ENCODE measurements around the gene FEM1C.

Gene FEM1C

GRCh38 chr5:115579216-115579615 is 34.6 kb upstream of the FEM1C start:
- H3K4me3 ChIP-seq (ENCODE audit: low read length in 2 of 2), result no peak overlapping the region
- H3K9ac ChIP-seq (ENCODE audit: low read depth in 1 of 2, low read length in 2 of 2), result no peak overlapping the region
- no peak overlapping the region for H3K27ac ChIP-seq (ENCODE audit: low read depth in 2 of 2, low read length in 2 of 2)
- no peaks in the 10 kb centered on the region for H3K4me1 ChIP-seq (ENCODE audit: control insufficient read depth in 2 of 2, insufficient read depth in 2 of 2, low read length in 2 of 2)
- no peaks in the 10 kb centered on the region for H3K9me3 ChIP-seq (ENCODE audit: control insufficient read depth in 2 of 2, low read length in 2 of 2)
- no peaks in the 10 kb centered on the region for H3K36me3 ChIP-seq (ENCODE audit: control insufficient read depth in 2 of 2, insufficient read depth in 2 of 2, low read length in 2 of 2)
- H3K27me3 ChIP-seq (ENCODE audit: control insufficient read depth in 2 of 2, insufficient read depth in 2 of 2, low read length in 2 of 2), result no peaks in the 10 kb centered on the region

GRCh38 chr5:115578657-115579056 is 34.1 kb upstream of the FEM1C start:
- Histone ChIP-seq H3K27me3 (ENCODE audit: control insufficient read depth in 2 of 2, insufficient read depth in 2 of 2, low read length in 2 of 2) (no peaks in the 10 kb centered on the region), H3K27ac (ENCODE audit: low read depth in 2 of 2, low read length in 2 of 2) (no peak overlapping the region), H3K4me1 (ENCODE audit: control insufficient read depth in 2 of 2, insufficient read depth in 2 of 2, low read length in 2 of 2) (no peaks in the 10 kb centered on the region), H3K9me3 (ENCODE audit: control insufficient read depth in 2 of 2, low read length in 2 of 2) (no peaks in the 10 kb centered on the region), H3K4me3 (ENCODE audit: low read length in 2 of 2) (no peak overlapping the region), H3K9ac (ENCODE audit: low read depth in 1 of 2, low read length in 2 of 2) (no peak overlapping the region), H3K36me3 (ENCODE audit: control insufficient read depth in 2 of 2, insufficient read depth in 2 of 2, low read length in 2 of 2) (no peaks in the 10 kb centered on the region)

DNA sequence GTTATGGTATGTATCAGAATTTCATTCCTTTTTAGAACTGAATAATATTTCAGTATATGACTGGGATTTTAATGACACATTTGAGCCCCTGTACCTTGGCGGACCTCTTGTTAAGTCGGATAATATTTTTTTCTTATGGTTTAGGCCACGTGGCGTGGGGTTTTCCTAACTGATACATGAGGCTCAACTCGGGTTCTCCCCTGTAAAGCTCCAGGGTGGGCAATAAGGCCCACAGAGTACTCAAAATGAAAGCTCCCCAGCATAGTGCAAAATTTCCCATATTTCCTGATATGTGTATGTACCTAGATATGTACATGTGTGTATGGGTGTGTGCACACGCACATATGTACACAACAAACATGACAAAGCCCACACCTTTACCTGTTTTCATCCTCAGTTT is 33.2 kb upstream of the FEM1C start:
- no peaks in the 10 kb centered on the region for H3K27me3 ChIP-seq (ENCODE audit: control insufficient read depth in 2 of 2, insufficient read depth in 2 of 2, low read length in 2 of 2)
- no peaks in the 10 kb centered on the region for H3K9me3 ChIP-seq (ENCODE audit: control insufficient read depth in 2 of 2, low read length in 2 of 2)
- H3K4me1 ChIP-seq (ENCODE audit: control insufficient read depth in 2 of 2, insufficient read depth in 2 of 2, low read length in 2 of 2), result no peaks in the 10 kb centered on the region
- no peak overlapping the region for H3K27ac ChIP-seq (ENCODE audit: low read depth in 2 of 2, low read length in 2 of 2)
- H3K36me3 ChIP-seq (ENCODE audit: control insufficient read depth in 2 of 2, insufficient read depth in 2 of 2, low read length in 2 of 2), result no peaks in the 10 kb centered on the region
- H3K9ac ChIP-seq (ENCODE audit: low read depth in 1 of 2, low read length in 2 of 2), result no peak overlapping the region
- no peak overlapping the region for H3K4me3 ChIP-seq (ENCODE audit: low read length in 2 of 2)

DNA sequence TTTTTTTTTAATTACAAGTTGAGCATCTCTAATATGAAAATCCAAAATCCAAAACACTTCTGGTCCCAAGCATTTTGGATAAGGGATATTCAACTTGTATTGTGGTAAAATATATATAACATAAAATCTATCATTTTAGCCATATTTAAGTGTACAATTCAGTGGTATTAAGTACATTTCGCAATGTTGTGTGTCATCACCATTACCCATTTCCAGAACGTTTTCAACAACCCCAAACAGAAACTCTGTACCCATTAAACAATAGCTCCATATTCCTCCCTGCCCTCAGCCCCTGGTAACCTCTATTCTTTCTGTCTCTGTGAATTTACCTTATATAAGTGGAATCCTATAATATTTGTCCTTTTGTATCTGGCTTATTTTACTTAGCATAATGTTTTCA is 32.8 kb upstream of the FEM1C start:
- Histone ChIP-seq H3K9me3 (ENCODE audit: control insufficient read depth in 2 of 2, low read length in 2 of 2) (no peaks in the 10 kb centered on the region), H3K27ac (ENCODE audit: low read depth in 2 of 2, low read length in 2 of 2) (no peak overlapping the region), H3K27me3 (ENCODE audit: control insufficient read depth in 2 of 2, insufficient read depth in 2 of 2, low read length in 2 of 2) (no peaks in the 10 kb centered on the region), H3K4me1 (ENCODE audit: control insufficient read depth in 2 of 2, insufficient read depth in 2 of 2, low read length in 2 of 2) (no peaks in the 10 kb centered on the region), H3K36me3 (ENCODE audit: control insufficient read depth in 2 of 2, insufficient read depth in 2 of 2, low read length in 2 of 2) (no peaks in the 10 kb centered on the region), H3K9ac (ENCODE audit: low read depth in 1 of 2, low read length in 2 of 2) (no peak overlapping the region), H3K4me3 (ENCODE audit: low read length in 2 of 2) (no peak overlapping the region)

DNA sequence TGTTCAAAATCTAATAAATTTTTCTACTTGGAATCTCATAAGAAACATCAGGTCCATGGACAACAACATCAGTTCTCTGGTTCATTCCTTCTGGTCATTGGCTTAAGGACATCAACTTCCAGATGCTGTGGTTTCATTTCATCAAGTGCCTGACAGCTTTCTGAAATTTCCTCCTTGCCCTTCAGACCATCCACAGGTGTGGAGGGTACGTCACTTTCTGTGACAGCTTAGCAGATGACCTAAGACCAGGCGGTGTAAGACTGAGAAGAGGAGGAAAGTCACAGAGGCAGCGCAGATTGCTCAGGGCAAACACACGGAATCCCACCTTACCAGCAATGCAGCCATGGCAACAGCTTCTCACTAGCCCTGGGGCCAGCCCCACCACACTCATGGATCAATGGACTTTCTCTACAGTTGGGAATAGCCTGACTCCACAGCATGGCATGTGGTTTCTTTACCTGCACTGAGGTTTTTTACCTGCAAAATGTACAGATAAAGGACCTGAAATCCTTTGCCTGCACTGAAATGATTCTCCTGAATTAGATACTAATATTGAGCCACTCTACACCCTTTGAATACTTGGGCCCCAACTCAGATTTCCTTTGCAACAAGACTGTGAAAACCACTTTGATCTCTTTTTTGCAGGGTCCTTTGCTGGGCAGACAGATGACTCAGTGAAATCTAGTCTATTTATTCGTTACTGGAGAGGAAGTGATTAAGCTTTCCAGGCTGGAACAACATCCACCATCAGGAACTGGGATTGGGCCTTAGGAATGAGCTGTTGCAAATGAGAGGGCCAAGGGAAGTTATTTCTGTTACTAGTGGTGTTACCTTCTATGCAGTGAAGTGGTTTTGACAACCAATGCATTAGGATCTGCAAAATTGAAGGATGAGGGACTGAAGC is 30.8 kb upstream of the FEM1C start:
- H3K27me3 ChIP-seq (ENCODE audit: control insufficient read depth in 2 of 2, insufficient read depth in 2 of 2, low read length in 2 of 2), result no peaks in the 10 kb centered on the region
- H3K4me3 ChIP-seq (ENCODE audit: low read length in 2 of 2), result no peak overlapping the region
- no peaks in the 10 kb centered on the region for H3K4me1 ChIP-seq (ENCODE audit: control insufficient read depth in 2 of 2, insufficient read depth in 2 of 2, low read length in 2 of 2)
- H3K27ac ChIP-seq (ENCODE audit: low read depth in 2 of 2, low read length in 2 of 2), result no peak overlapping the region
- no peak overlapping the region for H3K9ac ChIP-seq (ENCODE audit: low read depth in 1 of 2, low read length in 2 of 2)
- H3K36me3 ChIP-seq (ENCODE audit: control insufficient read depth in 2 of 2, insufficient read depth in 2 of 2, low read length in 2 of 2), result no peaks in the 10 kb centered on the region
- H3K9me3 ChIP-seq (ENCODE audit: control insufficient read depth in 2 of 2, low read length in 2 of 2), result no peaks in the 10 kb centered on the region

DNA sequence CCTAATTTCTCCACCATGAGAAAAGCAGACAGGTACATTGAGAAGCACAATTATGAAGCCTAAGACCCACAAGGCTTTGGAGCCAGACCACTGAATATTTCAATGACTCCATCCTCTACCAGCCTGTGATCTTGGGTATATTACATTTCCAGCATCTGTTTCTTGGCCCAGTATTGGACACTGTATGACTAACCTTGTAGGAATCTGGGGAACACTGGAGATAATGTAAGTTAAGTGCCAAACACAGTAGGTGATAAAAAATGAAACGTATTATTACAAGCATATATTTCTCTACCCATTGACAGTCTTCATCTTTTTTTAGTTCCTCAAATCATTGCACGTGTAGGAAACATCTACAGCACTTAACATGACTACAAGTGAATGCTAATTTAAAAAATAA is 28.6 kb upstream of the FEM1C start:
- H3K9ac ChIP-seq (ENCODE audit: low read depth in 1 of 2, low read length in 2 of 2), result no peak overlapping the region
- H3K4me1 ChIP-seq (ENCODE audit: control insufficient read depth in 2 of 2, insufficient read depth in 2 of 2, low read length in 2 of 2), result no peaks in the 10 kb centered on the region
- no peaks in the 10 kb centered on the region for H3K36me3 ChIP-seq (ENCODE audit: control insufficient read depth in 2 of 2, insufficient read depth in 2 of 2, low read length in 2 of 2)
- H3K27ac ChIP-seq (ENCODE audit: low read depth in 2 of 2, low read length in 2 of 2), result no peak overlapping the region
- H3K27me3 ChIP-seq (ENCODE audit: control insufficient read depth in 2 of 2, insufficient read depth in 2 of 2, low read length in 2 of 2), result no peaks in the 10 kb centered on the region
- no peaks in the 10 kb centered on the region for H3K9me3 ChIP-seq (ENCODE audit: control insufficient read depth in 2 of 2, low read length in 2 of 2)
- H3K4me3 ChIP-seq (ENCODE audit: low read length in 2 of 2), result no peak overlapping the region

DNA sequence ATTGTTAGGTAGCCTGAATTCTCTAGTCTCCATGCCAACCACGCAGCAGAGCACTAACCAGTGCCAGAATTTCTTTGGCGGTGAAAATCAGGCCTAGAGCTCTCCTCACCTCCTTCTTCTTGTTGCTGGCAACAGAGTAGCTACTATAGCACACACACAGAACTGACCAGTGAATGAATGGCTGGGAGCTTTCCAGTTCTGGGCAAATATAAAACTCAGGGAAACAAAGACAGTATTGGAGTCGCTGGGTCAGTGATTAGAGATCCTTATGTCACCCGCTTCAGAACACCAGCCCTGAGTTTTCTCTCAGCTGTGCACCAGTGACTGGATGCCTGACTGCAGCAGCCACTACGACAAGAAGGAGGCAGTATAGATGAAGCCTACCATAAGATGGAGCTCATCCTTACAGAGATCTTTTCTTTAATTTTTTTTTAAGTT is 26.9 kb upstream of the FEM1C start:
- Histone ChIP-seq H3K4me1 (ENCODE audit: control insufficient read depth in 2 of 2, insufficient read depth in 2 of 2, low read length in 2 of 2) (no peaks in the 10 kb centered on the region), H3K27ac (ENCODE audit: low read depth in 2 of 2, low read length in 2 of 2) (no peak overlapping the region), H3K9ac (ENCODE audit: low read depth in 1 of 2, low read length in 2 of 2) (no peak overlapping the region), H3K27me3 (ENCODE audit: control insufficient read depth in 2 of 2, insufficient read depth in 2 of 2, low read length in 2 of 2) (no peaks in the 10 kb centered on the region), H3K9me3 (ENCODE audit: control insufficient read depth in 2 of 2, low read length in 2 of 2) (no peaks in the 10 kb centered on the region), H3K4me3 (ENCODE audit: low read length in 2 of 2) (no peak overlapping the region), H3K36me3 (ENCODE audit: control insufficient read depth in 2 of 2, insufficient read depth in 2 of 2, low read length in 2 of 2) (no peaks in the 10 kb centered on the region)

DNA sequence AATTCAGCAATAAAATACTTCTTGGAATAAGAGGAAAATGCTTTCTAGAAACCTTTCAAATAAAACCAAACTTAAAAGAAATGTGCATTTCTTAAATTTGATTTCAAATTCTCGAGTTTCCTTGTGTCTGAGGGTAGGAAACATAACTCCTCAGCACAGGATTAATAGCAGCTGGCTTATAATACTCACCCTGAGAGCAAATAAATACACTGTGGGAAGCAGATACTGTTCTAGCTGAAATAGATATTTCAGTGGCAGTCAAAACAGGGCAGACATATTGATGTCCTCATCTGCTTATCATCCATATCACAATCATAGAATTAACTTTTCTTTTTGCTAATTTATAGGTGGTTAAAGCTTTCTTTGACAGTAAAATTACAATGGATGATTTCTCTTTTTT is 24.1 kb upstream of the FEM1C start:
- no peaks in the 10 kb centered on the region for H3K4me1 ChIP-seq (ENCODE audit: control insufficient read depth in 2 of 2, insufficient read depth in 2 of 2, low read length in 2 of 2)
- H3K27me3 ChIP-seq (ENCODE audit: control insufficient read depth in 2 of 2, insufficient read depth in 2 of 2, low read length in 2 of 2), result no peaks in the 10 kb centered on the region
- no peak overlapping the region for H3K27ac ChIP-seq (ENCODE audit: low read depth in 2 of 2, low read length in 2 of 2)
- no peak overlapping the region for H3K4me3 ChIP-seq (ENCODE audit: low read length in 2 of 2)
- H3K9ac ChIP-seq (ENCODE audit: low read depth in 1 of 2, low read length in 2 of 2), result no peak overlapping the region
- no peaks in the 10 kb centered on the region for H3K36me3 ChIP-seq (ENCODE audit: control insufficient read depth in 2 of 2, insufficient read depth in 2 of 2, low read length in 2 of 2)
- H3K9me3 ChIP-seq (ENCODE audit: control insufficient read depth in 2 of 2, low read length in 2 of 2), result no peaks in the 10 kb centered on the region

- Histone ChIP-seq H3K27ac (ENCODE audit: low read depth in 2 of 2, low read length in 2 of 2) (no peak overlapping the region), H3K4me3 (ENCODE audit: low read length in 2 of 2) (no peak overlapping the region), H3K27me3 (ENCODE audit: control insufficient read depth in 2 of 2, insufficient read depth in 2 of 2, low read length in 2 of 2) (no peaks in the 10 kb centered on the region), H3K4me1 (ENCODE audit: control insufficient read depth in 2 of 2, insufficient read depth in 2 of 2, low read length in 2 of 2) (no peaks in the 10 kb centered on the region), H3K36me3 (ENCODE audit: control insufficient read depth in 2 of 2, insufficient read depth in 2 of 2, low read length in 2 of 2) (no peaks in the 10 kb centered on the region), H3K9me3 (ENCODE audit: control insufficient read depth in 2 of 2, low read length in 2 of 2) (no peaks in the 10 kb centered on the region), H3K9ac (ENCODE audit: low read depth in 1 of 2, low read length in 2 of 2) (no peak overlapping the region)
Observed at GRCh38 chr5:115565233-115565632, 20.7 kb upstream of the FEM1C start.

- H3K9ac ChIP-seq (ENCODE audit: low read depth in 1 of 2, low read length in 2 of 2), result no peak overlapping the region
- H3K4me3 ChIP-seq (ENCODE audit: low read length in 2 of 2), result no peak overlapping the region
- H3K36me3 ChIP-seq (ENCODE audit: control insufficient read depth in 2 of 2, insufficient read depth in 2 of 2, low read length in 2 of 2), result no peaks in the 10 kb centered on the region
- H3K27ac ChIP-seq (ENCODE audit: low read depth in 2 of 2, low read length in 2 of 2), result no peak overlapping the region
- no peaks in the 10 kb centered on the region for H3K27me3 ChIP-seq (ENCODE audit: control insufficient read depth in 2 of 2, insufficient read depth in 2 of 2, low read length in 2 of 2)
- H3K4me1 ChIP-seq (ENCODE audit: control insufficient read depth in 2 of 2, insufficient read depth in 2 of 2, low read length in 2 of 2), result peaks cover 0 to 5% of the 10 kb centered on the region in 2 donors
- H3K9me3 ChIP-seq (ENCODE audit: control insufficient read depth in 2 of 2, low read length in 2 of 2), result no peaks in the 10 kb centered on the region
Observed at GRCh38 chr5:115561176-115561575, 16.6 kb upstream of the FEM1C start.

Measured in mucosa of rectum (tissue), 2 donors.